ENCODE data around the gene ADIPOR2.

DNA sequence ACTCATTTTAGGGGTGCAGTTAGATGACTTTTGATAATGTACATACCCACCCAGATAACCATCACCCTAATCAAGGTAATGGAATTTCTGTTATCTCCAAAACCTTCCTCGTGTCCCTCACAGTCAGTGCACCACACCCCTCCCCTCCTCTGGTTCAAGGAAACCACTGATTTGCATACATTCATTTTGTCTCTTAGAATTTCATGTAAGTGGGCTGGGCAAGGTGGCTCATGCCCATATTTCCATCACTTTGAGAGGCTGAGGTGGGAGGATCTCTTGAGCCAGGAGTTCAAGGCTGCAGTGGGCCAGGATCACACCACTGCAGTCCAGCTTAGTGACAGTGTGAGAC lies 15.7 kb downstream of the ADIPOR2 start:
- no peak for TF ChIP-seq CTCF (IDR thresholded peaks at IDR 0.05)
- no peak for TF ChIP-seq EP300 (IDR thresholded peaks at IDR 0.05)
- TF ChIP-seq POLR2A (IDR thresholded peaks at IDR 0.05; ENCODE audit: low read depth): no peak

Measured in esophagus muscularis mucosa (tissue), 4 donors.